Muscle layer of colon (tissue), 2 donors: Measurements from ENCODE around the gene MPPED2.

Experiments used
- H3K27ac ChIP-seq: one replicate; pipeline ENCODE4 v1.7.0; 2013; ENCODE audit warnings: low read depth, mild to moderate bottlenecking, low read length, moderate library complexity
- H3K27me3 ChIP-seq, 2 donors: one replicate each; pipeline ENCODE4 v1.7.0; 2013; ENCODE audit warnings: low read length in 2 of 2, mild to moderate bottlenecking in 2 of 2; ENCODE audit not compliant: insufficient read depth in 2 of 2, control insufficient read depth in 1 of 2
- H3K36me3 ChIP-seq: one replicate; pipeline ENCODE4 v1.7.0; 2013; ENCODE audit warnings: mild to moderate bottlenecking, low read length; ENCODE audit not compliant: insufficient read depth
- H3K4me1 ChIP-seq: one replicate; pipeline ENCODE4 v1.7.0; 2013; ENCODE audit warnings: mild to moderate bottlenecking, low read length; ENCODE audit not compliant: insufficient read depth
- H3K4me3 ChIP-seq, 2 donors: one replicate each; pipeline ENCODE4 v1.7.0; 2013; ENCODE audit warnings: low read length in 2 of 2, low read depth in 1 of 2, mild to moderate bottlenecking in 1 of 2, moderate library complexity in 1 of 2
- H3K9ac ChIP-seq: one replicate; pipeline ENCODE4 v1.7.0; 2013; ENCODE audit warnings: low read length
- H3K9me3 ChIP-seq: one replicate; pipeline ENCODE4 v1.7.0; 2013; ENCODE audit warnings: mild to moderate bottlenecking, low read length
- donor health status: abdominal sarcoma.
- donor health status: Adenocarcinoma of cecum.

MPPED2 gene

GRCh38 chr11:30429550-30429949 lies 156.6 kb downstream of the MPPED2 start:
- H3K9ac ChIP-seq, result no peak overlapping the region
- no peak overlapping the region for H3K4me3 ChIP-seq
- H3K9me3 ChIP-seq, result no peaks in the 10 kb centered on the region
- no peaks in the 10 kb centered on the region for H3K36me3 ChIP-seq
- peaks cover 29% of the 10 kb centered on the region for H3K4me1 ChIP-seq
- no peaks in the 10 kb centered on the region for H3K27me3 ChIP-seq
- H3K27ac ChIP-seq, result no peak overlapping the region

DNA sequence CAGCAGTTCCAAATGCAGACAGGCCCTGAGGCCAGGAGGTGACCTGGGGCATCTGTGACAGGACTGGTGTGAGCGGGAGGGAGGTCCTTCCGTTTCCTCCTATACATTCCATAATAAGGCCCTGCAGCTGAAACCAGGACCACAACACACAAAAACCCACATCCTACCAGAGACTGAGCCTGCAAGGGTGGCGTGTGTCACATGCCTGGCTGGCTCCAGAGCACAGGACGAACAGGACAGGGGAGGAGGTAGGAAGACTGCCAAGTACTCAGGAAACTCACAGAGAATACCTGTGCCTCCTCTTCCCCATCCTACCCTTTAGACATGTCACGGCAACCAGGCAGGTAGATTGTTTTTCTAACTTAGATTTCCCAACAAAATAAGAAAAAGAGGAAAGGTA lies 159.4 kb downstream of the MPPED2 start:
- Histone ChIP-seq H3K27ac (no peak overlapping the region), H3K4me1 (peaks cover 15% of the 10 kb centered on the region), H3K4me3 (no peak overlapping the region), H3K9me3 (no peaks in the 10 kb centered on the region), H3K36me3 (no peaks in the 10 kb centered on the region), H3K27me3 (no peaks in the 10 kb centered on the region), H3K9ac (no peak overlapping the region)

DNA sequence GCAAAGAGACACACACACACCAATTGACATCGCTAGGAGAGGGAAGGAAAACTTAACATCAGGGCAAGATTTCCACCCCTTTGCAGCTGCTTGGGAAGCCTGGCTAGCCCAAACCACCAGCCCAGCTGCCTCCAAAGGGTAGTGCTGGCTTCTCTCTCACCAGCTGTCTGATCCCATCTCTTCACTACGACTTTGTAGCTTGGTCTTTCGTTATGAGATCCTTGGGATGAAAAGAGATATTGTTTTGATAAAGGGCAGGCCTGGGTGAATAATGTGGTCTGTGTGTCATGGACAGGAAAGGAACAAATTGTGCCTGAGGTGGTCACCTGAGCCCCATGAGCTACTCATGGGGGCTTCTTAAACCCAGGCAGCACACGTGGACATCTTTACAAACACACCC lies 161.3 kb downstream of the MPPED2 start:
- Histone ChIP-seq H3K4me1 (peaks cover 10% of the 10 kb centered on the region), H3K4me3 (no peak overlapping the region), H3K27ac (no peak overlapping the region), H3K27me3 (no peaks in the 10 kb centered on the region), H3K36me3 (no peaks in the 10 kb centered on the region), H3K9me3 (no peaks in the 10 kb centered on the region), H3K9ac (no peak overlapping the region)

GRCh38 chr11:30424321-30424720 lies 161.8 kb downstream of the MPPED2 start:
- no peak overlapping the region for H3K27ac ChIP-seq

GRCh38 chr11:30423886-30424285 lies 162.3 kb downstream of the MPPED2 start:
- Histone ChIP-seq H3K27ac (no peak overlapping the region), H3K9ac (no peak overlapping the region), H3K36me3 (no peaks in the 10 kb centered on the region), H3K4me3 (no peak overlapping the region), H3K9me3 (no peaks in the 10 kb centered on the region), H3K4me1 (peaks cover 10% of the 10 kb centered on the region), H3K27me3 (no peaks in the 10 kb centered on the region)

More at GRCh38 chr11:30424321-30424720, 161.8 kb downstream of the MPPED2 start:
- Histone ChIP-seq H3K9ac (no peak overlapping the region), H3K4me3 (no peak overlapping the region), H3K4me1 (peaks cover 10% of the 10 kb centered on the region), H3K36me3 (no peaks in the 10 kb centered on the region), H3K9me3 (no peaks in the 10 kb centered on the region), H3K27me3 (no peaks in the 10 kb centered on the region)

- no peaks in the 10 kb centered on the region for H3K27me3 ChIP-seq
- H3K4me3 ChIP-seq, result no peak overlapping the region
- peaks cover 10% of the 10 kb centered on the region for H3K4me1 ChIP-seq
- H3K36me3 ChIP-seq, result no peaks in the 10 kb centered on the region
- H3K27ac ChIP-seq, result no peak overlapping the region
- H3K9me3 ChIP-seq, result no peaks in the 10 kb centered on the region
- H3K9ac ChIP-seq, result no peak overlapping the region
Observed at GRCh38 chr11:30423279-30423648, 162.9 kb downstream of the MPPED2 start.

- H3K36me3 ChIP-seq, result no peaks in the 10 kb centered on the region
- H3K27me3 ChIP-seq, result no peaks in the 10 kb centered on the region
- no peak overlapping the region for H3K27ac ChIP-seq
- peaks cover 10% of the 10 kb centered on the region for H3K4me1 ChIP-seq
- no peak overlapping the region for H3K4me3 ChIP-seq
- no peak overlapping the region for H3K9ac ChIP-seq
- no peaks in the 10 kb centered on the region for H3K9me3 ChIP-seq
Observed at GRCh38 chr11:30422447-30423278, 163.5 kb downstream of the MPPED2 start.

DNA sequence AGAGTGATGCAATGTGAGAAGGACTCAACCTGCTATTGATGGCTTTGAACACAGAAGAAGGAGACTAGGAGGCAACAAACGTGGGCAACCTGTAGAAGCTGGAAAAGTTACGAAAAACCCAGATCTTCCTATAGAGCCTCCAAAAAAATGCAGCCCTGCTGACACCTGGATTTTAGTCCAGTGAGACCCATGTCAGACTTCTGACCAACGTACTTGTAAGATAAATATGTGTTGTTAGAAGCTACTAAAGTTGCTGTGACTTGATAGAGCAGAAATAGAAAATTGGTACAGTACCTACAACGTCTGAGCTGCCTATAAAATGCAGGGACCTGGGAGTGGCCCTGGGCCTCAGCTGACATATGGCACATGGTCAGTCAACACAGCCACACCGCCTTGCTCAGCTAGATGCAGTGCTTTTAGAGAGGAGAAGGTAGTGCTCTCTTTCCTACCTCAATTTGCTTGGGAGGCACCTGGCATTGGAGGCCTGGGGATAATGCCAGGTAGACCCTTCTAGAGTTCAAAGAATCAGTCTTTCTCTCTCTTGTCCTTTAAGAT lies 165.8 kb downstream of the MPPED2 start:
- H3K27me3 ChIP-seq, result no peaks in the 10 kb centered on the region
- H3K4me1 ChIP-seq, result peaks cover 10% of the 10 kb centered on the region
- H3K4me3 ChIP-seq, result no peak overlapping the region
- H3K36me3 ChIP-seq, result no peaks in the 10 kb centered on the region
- no peak overlapping the region for H3K9ac ChIP-seq
- no peak overlapping the region for H3K27ac ChIP-seq
- H3K9me3 ChIP-seq, result no peaks in the 10 kb centered on the region

- Histone ChIP-seq H3K9me3 (no peaks in the 10 kb centered on the region), H3K4me3 (no peak overlapping the region), H3K9ac (no peak overlapping the region), H3K27ac (no peak overlapping the region), H3K4me1 (no peaks in the 10 kb centered on the region), H3K36me3 (no peaks in the 10 kb centered on the region), H3K27me3 (no peaks in the 10 kb centered on the region)
Observed at GRCh38 chr11:30414806-30415205, 171.3 kb downstream of the MPPED2 start.

- no peaks in the 10 kb centered on the region for H3K36me3 ChIP-seq
- no peak overlapping the region for H3K4me3 ChIP-seq
- no peak overlapping the region for H3K27ac ChIP-seq
- H3K9me3 ChIP-seq, result no peaks in the 10 kb centered on the region
- H3K4me1 ChIP-seq, result no peaks in the 10 kb centered on the region
- no peaks in the 10 kb centered on the region for H3K27me3 ChIP-seq
- no peak overlapping the region for H3K9ac ChIP-seq
Observed at GRCh38 chr11:30414244-30414643, 171.9 kb downstream of the MPPED2 start.

GRCh38 chr11:30412509-30412908 lies 173.6 kb downstream of the MPPED2 start:
- Histone ChIP-seq H3K27ac (no peak overlapping the region), H3K4me3 (no peak overlapping the region), H3K9me3 (no peaks in the 10 kb centered on the region), H3K36me3 (no peaks in the 10 kb centered on the region), H3K4me1 (no peaks in the 10 kb centered on the region), H3K9ac (no peak overlapping the region), H3K27me3 (no peaks in the 10 kb centered on the region)

DNA sequence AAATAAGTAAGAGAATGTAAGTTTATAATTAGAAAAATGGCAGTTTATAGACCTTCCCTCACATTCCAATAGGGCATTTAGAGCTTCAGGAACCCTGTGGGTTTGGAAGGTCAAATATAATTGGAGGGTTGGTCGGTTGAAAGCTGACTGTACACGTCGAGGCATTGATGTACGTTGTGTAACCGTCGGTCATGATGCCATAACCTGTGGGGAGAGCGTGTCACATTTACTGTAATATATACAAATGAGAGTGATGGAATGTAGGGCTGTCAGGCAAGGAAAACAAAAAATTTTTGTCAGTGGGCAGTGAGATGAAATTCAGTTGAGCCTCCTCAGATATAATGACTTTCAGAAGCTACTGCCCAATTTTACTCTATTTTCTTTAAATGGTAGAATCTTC lies 174.8 kb downstream of the MPPED2 start:
- H3K36me3 ChIP-seq, result no peaks in the 10 kb centered on the region
- H3K4me3 ChIP-seq, result no peak overlapping the region
- H3K27me3 ChIP-seq, result no peaks in the 10 kb centered on the region
- H3K9me3 ChIP-seq, result no peaks in the 10 kb centered on the region
- H3K27ac ChIP-seq, result no peak overlapping the region
- no peak overlapping the region for H3K9ac ChIP-seq
- H3K4me1 ChIP-seq, result no peaks in the 10 kb centered on the region
